ENCODE data around the gene CEP89. TPM values are rescaled to one million over a fixed set of nuclear protein-coding genes. Genes with fewer than 3 reads are reported as not detected.

Gene CEP89
- total RNA-seq, 4 donors from 2014 or later = 3.4 to 20.9 (median 9.5) TPM

- in situ Hi-C loops (cut with MboI; ENCODE audit: low sequenced_read_pairs in 4 of 4) (no loop called here), intact Hi-C loops (cut with DNase I; ENCODE audit: low total_unique reads) (no loop called here)
- H3K9me3 ChIP-seq = no peaks in the 10 kb centered on the region
- H3K27ac ChIP-seq = no peak overlapping the region
- DNase-seq = no peak
- H3K36me3 ChIP-seq = no peaks in the 10 kb centered on the region
- no peak for TF ChIP-seq CTCF (IDR thresholded peaks at IDR 0.05 in 4 of 5, conservative IDR thresholded peaks at IDR 0.05 in 1 of 5)
- TF ChIP-seq POLR2A (IDR thresholded peaks at IDR 0.05) = no peak
- H3K4me3 ChIP-seq = no peak overlapping the region
- no peaks in the 10 kb centered on the region for H3K27me3 ChIP-seq
- H3K4me1 ChIP-seq = no peaks in the 10 kb centered on the region
- ATAC-seq = no peak
These were observed 97.2 kb downstream of the CEP89 start for GRCh38 chr19:32874605-32875004.

GRCh38 chr19:32873247-32873959 lies 98.4 kb downstream of the CEP89 start:
- intact Hi-C loops (cut with DNase I; ENCODE audit: low total_unique reads) = no loop called here
- ATAC-seq = no peak
- H3K27ac ChIP-seq = no peak overlapping the region
- no peaks in the 10 kb centered on the region for H3K36me3 ChIP-seq
- in situ Hi-C loops (cut with MboI; ENCODE audit: low sequenced_read_pairs in 4 of 4) = no loop called here
- TF ChIP-seq POLR2A (IDR thresholded peaks at IDR 0.05) = no peak
- TF ChIP-seq CTCF (IDR thresholded peaks at IDR 0.05 in 4 of 5, conservative IDR thresholded peaks at IDR 0.05 in 1 of 5) = no peak
- H3K4me1 ChIP-seq = no peaks in the 10 kb centered on the region
- H3K9me3 ChIP-seq = no peaks in the 10 kb centered on the region
- H3K27me3 ChIP-seq = no peaks in the 10 kb centered on the region
- no peak for DNase-seq
- H3K4me3 ChIP-seq = no peak overlapping the region

DNA sequence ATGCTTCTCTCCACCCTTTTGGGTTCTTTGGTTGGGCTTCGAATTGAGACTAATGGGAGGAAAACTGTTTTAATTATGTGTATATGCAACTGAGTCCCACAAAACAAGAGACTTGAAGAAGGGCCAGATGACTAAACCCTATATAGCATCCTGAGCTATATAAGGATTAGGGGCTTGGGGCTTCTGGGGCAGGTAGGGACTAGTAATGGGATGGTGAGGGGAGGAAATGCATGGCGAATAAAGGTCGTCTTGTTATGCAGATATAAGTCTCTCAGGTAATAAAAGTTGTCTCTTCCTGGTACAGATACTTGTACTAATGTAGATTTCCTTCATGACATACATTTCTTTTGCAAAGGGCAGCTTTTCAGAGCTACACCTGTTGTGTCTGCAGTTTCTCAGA lies 99.4 kb downstream of the CEP89 start:
- Histone ChIP-seq H3K27ac (no peak overlapping the region), H3K4me3 (no peak overlapping the region), H3K36me3 (no peaks in the 10 kb centered on the region), H3K4me1 (no peaks in the 10 kb centered on the region), H3K9me3 (no peaks in the 10 kb centered on the region), H3K27me3 (no peaks in the 10 kb centered on the region)
- no peak for ATAC-seq
- DNase-seq = no peak
- intact Hi-C loops (cut with DNase I; ENCODE audit: low total_unique reads) (no loop called here), in situ Hi-C loops (cut with MboI; ENCODE audit: low sequenced_read_pairs in 4 of 4) (no loop called here)
- TF ChIP-seq POLR2A (IDR thresholded peaks at IDR 0.05) (no peak), CTCF (IDR thresholded peaks at IDR 0.05 in 4 of 5, conservative IDR thresholded peaks at IDR 0.05 in 1 of 5) (no peak)

GRCh38 chr19:32870981-32871451 lies 100.7 kb downstream of the CEP89 start:
- H3K4me3 ChIP-seq = no peak overlapping the region
- H3K9me3 ChIP-seq = no peaks in the 10 kb centered on the region
- TF ChIP-seq POLR2A (IDR thresholded peaks at IDR 0.05) (no peak), CTCF (IDR thresholded peaks at IDR 0.05 in 4 of 5, conservative IDR thresholded peaks at IDR 0.05 in 1 of 5) (no peak)
- H3K4me1 ChIP-seq = no peaks in the 10 kb centered on the region
- intact Hi-C loops (cut with DNase I; ENCODE audit: low total_unique reads) (no loop called here), in situ Hi-C loops (cut with MboI; ENCODE audit: low sequenced_read_pairs in 4 of 4) (no loop called here)
- ATAC-seq (no peak), DNase-seq (no peak)
- H3K27ac ChIP-seq = no peak overlapping the region
- no peaks in the 10 kb centered on the region for H3K36me3 ChIP-seq
- H3K27me3 ChIP-seq = no peaks in the 10 kb centered on the region
